ENCODE measurements around the gene BIN1.

DNA sequence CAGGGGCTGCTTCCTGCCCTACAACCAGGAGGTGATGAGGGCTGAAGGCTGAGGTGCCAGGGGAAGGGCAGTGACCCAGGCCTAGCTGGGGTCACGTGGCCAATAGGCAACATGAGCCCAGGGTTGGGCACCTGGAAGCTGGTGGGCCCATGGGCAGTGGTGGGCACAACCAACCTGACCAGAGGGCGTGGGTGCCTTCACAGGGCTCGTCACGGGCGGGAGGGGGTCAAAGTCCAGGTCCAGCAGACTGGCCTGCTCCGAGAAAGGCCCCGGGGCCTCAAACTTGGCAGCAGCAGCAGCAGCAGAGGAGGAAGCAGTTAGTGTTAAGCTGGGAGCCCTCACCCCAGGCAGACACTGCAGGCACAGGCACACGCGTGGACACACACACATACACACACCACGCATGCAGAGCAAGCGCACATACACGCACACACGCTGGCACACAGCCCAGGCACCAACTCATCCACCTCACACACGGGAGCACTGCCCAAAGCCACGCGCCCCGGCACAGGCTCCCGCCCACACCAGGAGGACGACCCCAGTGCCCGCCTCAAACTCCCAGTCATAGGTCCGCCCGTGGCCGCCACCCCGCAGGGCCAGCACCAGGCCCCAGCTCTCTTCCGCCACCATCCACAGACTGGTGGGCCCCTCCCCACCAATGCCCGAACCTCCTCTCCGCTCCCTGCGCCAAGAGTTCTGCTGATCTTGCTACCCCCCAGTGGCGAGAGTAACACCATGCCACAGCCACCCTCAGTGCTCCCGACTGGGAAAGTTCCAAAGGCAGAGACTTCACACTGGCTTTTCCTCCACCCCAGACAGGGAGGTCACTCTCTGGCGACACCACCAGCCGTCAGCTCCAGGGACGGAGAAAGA lies 53.0 kb downstream of the BIN1 start:
- TF ChIP-seq, protein P1, sequence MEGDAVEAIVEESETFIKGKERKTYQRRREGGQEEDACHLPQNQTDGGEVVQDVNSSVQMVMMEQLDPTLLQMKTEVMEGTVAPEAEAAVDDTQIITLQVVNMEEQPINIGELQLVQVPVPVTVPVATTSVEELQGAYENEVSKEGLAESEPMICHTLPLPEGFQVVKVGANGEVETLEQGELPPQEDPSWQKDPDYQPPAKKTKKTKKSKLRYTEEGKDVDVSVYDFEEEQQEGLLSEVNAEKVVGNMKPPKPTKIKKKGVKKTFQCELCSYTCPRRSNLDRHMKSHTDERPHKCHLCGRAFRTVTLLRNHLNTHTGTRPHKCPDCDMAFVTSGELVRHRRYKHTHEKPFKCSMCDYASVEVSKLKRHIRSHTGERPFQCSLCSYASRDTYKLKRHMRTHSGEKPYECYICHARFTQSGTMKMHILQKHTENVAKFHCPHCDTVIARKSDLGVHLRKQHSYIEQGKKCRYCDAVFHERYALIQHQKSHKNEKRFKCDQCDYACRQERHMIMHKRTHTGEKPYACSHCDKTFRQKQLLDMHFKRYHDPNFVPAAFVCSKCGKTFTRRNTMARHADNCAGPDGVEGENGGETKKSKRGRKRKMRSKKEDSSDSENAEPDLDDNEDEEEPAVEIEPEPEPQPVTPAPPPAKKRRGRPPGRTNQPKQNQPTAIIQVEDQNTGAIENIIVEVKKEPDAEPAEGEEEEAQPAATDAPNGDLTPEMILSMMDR (IDR thresholded peaks at IDR 0.05), result no peak
- no peak for TF ChIP-seq EP300 (IDR thresholded peaks at IDR 0.05; ENCODE audit: borderline replicate concordance in 1 of 2, low read depth in 1 of 2, low read length in 1 of 2)
- TF ChIP-seq, protein P2, sequence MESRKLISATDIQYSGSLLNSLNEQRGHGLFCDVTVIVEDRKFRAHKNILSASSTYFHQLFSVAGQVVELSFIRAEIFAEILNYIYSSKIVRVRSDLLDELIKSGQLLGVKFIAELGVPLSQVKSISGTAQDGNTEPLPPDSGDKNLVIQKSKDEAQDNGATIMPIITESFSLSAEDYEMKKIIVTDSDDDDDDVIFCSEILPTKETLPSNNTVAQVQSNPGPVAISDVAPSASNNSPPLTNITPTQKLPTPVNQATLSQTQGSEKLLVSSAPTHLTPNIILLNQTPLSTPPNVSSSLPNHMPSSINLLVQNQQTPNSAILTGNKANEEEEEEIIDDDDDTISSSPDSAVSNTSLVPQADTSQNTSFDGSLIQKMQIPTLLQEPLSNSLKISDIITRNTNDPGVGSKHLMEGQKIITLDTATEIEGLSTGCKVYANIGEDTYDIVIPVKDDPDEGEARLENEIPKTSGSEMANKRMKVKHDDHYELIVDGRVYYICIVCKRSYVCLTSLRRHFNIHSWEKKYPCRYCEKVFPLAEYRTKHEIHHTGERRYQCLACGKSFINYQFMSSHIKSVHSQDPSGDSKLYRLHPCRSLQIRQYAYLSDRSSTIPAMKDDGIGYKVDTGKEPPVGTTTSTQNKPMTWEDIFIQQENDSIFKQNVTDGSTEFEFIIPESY (IDR thresholded peaks at IDR 0.05; ENCODE audit: borderline replicate concordance, low read depth), result no peak
- TF ChIP-seq, protein P3, sequence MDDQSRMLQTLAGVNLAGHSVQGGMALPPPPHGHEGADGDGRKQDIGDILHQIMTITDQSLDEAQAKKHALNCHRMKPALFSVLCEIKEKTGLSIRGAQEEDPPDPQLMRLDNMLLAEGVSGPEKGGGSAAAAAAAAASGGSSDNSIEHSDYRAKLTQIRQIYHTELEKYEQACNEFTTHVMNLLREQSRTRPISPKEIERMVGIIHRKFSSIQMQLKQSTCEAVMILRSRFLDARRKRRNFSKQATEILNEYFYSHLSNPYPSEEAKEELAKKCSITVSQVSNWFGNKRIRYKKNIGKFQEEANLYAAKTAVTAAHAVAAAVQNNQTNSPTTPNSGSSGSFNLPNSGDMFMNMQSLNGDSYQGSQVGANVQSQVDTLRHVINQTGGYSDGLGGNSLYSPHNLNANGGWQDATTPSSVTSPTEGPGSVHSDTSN (IDR thresholded peaks at IDR 0.05), result no peak
- TF ChIP-seq TAF1 (IDR thresholded peaks at IDR 0.05; ENCODE audit: borderline replicate concordance, low read depth, low read length), result no peak
- TF ChIP-seq EZH2phosphoT487 (IDR thresholded peaks at IDR 0.05; ENCODE audit: borderline replicate concordance, low read depth), result no peak
- TF ChIP-seq, protein P4, sequence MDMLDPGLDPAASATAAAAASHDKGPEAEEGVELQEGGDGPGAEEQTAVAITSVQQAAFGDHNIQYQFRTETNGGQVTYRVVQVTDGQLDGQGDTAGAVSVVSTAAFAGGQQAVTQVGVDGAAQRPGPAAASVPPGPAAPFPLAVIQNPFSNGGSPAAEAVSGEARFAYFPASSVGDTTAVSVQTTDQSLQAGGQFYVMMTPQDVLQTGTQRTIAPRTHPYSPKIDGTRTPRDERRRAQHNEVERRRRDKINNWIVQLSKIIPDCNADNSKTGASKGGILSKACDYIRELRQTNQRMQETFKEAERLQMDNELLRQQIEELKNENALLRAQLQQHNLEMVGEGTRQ (IDR thresholded peaks at IDR 0.05; ENCODE audit: borderline replicate concordance, low read depth, low read length), result no peak
